ENCODE results near the gene SNX13.
"Not testable (repeated sequence)": the region's sequence is repeated elsewhere in the genome, so short reads cannot be mapped to it uniquely, and the experiment has no call there.

SNX13 gene

GRCh38 chr7:17909310-17909709 lies 31.0 kb downstream of the SNX13 start:
- not testable (repeated sequence) for DNase-seq

- DNase-seq, result no peak
These were observed 33.3 kb downstream of the SNX13 start for GRCh38 chr7:17907014-17907413.

- no peak for DNase-seq
These were observed 37.0 kb downstream of the SNX13 start for GRCh38 chr7:17903337-17903736.

GRCh38 chr7:17902599-17902998 lies 37.7 kb downstream of the SNX13 start:
- DNase-seq, result no peak

- DNase-seq, result no peak
These were observed 39.8 kb downstream of the SNX13 start for GRCh38 chr7:17900464-17900863.

- no peak for DNase-seq
These were observed 42.2 kb downstream of the SNX13 start for GRCh38 chr7:17898111-17898510.

GRCh38 chr7:17887286-17887685 lies 53.0 kb downstream of the SNX13 start:
- DNase-seq, result no peak

GRCh38 chr7:17882685-17883084 lies 57.6 kb downstream of the SNX13 start:
- DNase-seq, result no peak

- no peak for DNase-seq
These were observed 61.1 kb downstream of the SNX13 start for GRCh38 chr7:17879075-17879661.

GRCh38 chr7:17878627-17879026 lies 61.7 kb downstream of the SNX13 start:
- no peak for DNase-seq

- DNase-seq, result no peak
These were observed 68.3 kb downstream of the SNX13 start for GRCh38 chr7:17871815-17872533.

GRCh38 chr7:17870406-17870805 lies 69.9 kb downstream of the SNX13 start:
- no peak for DNase-seq

GRCh38 chr7:17863809-17864143 lies 76.5 kb downstream of the SNX13 start:
- no peak for DNase-seq

- DNase-seq, result no peak
These were observed 77.0 kb downstream of the SNX13 start for GRCh38 chr7:17863095-17863808.

GRCh38 chr7:17856251-17856650 lies 84.0 kb downstream of the SNX13 start:
- no peak for DNase-seq

- DNase-seq, result no peak
These were observed 85.1 kb downstream of the SNX13 start for GRCh38 chr7:17855202-17855601.

GRCh38 chr7:17854261-17855047 lies 85.8 kb downstream of the SNX13 start:
- DNase-seq, result no peak

GRCh38 chr7:17852361-17852760 lies 87.9 kb downstream of the SNX13 start:
- DNase-seq, result no peak

GRCh38 chr7:17849504-17849903 lies 90.8 kb downstream of the SNX13 start:
- DNase-seq, result no peak

GRCh38 chr7:17848516-17848915 lies 91.8 kb downstream of the SNX13 start:
- DNase-seq, result no peak

- DNase-seq, result no peak
These were observed 93.4 kb downstream of the SNX13 start for GRCh38 chr7:17846935-17847334.

- no peak for DNase-seq
These were observed 95.1 kb downstream of the SNX13 start for GRCh38 chr7:17845197-17845547.

- DNase-seq, result no peak
These were observed 95.6 kb downstream of the SNX13 start for GRCh38 chr7:17844514-17845196.
